GM21529 (cell line): ENCODE measurements around the gene TCIRG1.
A peak's percentile ranks its signal among the peaks of the same experiment; 100 is the strongest.

Source experiments
- ATAC-seq: cut with Tn5 transposase; IDR thresholded peaks from one replicate; pipeline ENCODE4 v1.9.1; 2021; ENCODE audit not compliant: unreplicated experiment

The TCIRG1 gene

GRCh38 chr11:68037411-68038225, 1.2 kb upstream of the TCIRG1 start:
- ATAC-seq, result no peak

- no peak for ATAC-seq
Observed at GRCh38 chr11:68038226-68038717, 553 bp upstream of the TCIRG1 start.

GRCh38 chr11:68039526-68040086, 781 bp downstream of the TCIRG1 start:
- ATAC-seq, result no peak

GRCh38 chr11:68040101-68040956, 1.5 kb downstream of the TCIRG1 start:
- ATAC-seq, result peak; percentile 52

GRCh38 chr11:68040957-68041591, 2.2 kb downstream of the TCIRG1 start:
- ATAC-seq, result no peak

- ATAC-seq, result no peak
Observed at GRCh38 chr11:68041617-68042218, 2.9 kb downstream of the TCIRG1 start.

GRCh38 chr11:68042219-68043028, 3.6 kb downstream of the TCIRG1 start:
- ATAC-seq, result no peak

GRCh38 chr11:68043029-68043348, 4.2 kb downstream of the TCIRG1 start:
- no peak for ATAC-seq

- ATAC-seq, result no peak
Observed at GRCh38 chr11:68043349-68044144, 4.7 kb downstream of the TCIRG1 start.

GRCh38 chr11:68044145-68044813, 5.5 kb downstream of the TCIRG1 start:
- ATAC-seq, result no peak

GRCh38 chr11:68044898-68045351, 6.1 kb downstream of the TCIRG1 start:
- no peak for ATAC-seq

- no peak for ATAC-seq
Observed at GRCh38 chr11:68047437-68048290, 8.8 kb downstream of the TCIRG1 start.

GRCh38 chr11:68048681-68049508, 10.1 kb downstream of the TCIRG1 start:
- no peak for ATAC-seq

- ATAC-seq, result no peak
Observed at GRCh38 chr11:68049509-68050370, 10.9 kb downstream of the TCIRG1 start.

- no peak for ATAC-seq
Observed at GRCh38 chr11:68050371-68050841, 11.6 kb downstream of the TCIRG1 start.
